C4-2B (cell line): Measurements from ENCODE around the gene PSMD12.

ENCODE experiments used
- ZFX ChIP-seq: fragments of 450-650 bp; IDR thresholded peaks from 2 replicates; pipeline ENCODE4 v1.6.1; 2017
- TF ChIP-seq, protein P1 (sequence below): fragments of 450-650 bp; conservative IDR thresholded peaks from 2 replicates; pipeline ENCODE4 v1.5.1; 2017; ENCODE audit warnings: mild to moderate bottlenecking

GRCh38 chr17:67324330-67324729 lies 42.0 kb downstream of the PSMD12 start:
- TF ChIP-seq, protein P1, sequence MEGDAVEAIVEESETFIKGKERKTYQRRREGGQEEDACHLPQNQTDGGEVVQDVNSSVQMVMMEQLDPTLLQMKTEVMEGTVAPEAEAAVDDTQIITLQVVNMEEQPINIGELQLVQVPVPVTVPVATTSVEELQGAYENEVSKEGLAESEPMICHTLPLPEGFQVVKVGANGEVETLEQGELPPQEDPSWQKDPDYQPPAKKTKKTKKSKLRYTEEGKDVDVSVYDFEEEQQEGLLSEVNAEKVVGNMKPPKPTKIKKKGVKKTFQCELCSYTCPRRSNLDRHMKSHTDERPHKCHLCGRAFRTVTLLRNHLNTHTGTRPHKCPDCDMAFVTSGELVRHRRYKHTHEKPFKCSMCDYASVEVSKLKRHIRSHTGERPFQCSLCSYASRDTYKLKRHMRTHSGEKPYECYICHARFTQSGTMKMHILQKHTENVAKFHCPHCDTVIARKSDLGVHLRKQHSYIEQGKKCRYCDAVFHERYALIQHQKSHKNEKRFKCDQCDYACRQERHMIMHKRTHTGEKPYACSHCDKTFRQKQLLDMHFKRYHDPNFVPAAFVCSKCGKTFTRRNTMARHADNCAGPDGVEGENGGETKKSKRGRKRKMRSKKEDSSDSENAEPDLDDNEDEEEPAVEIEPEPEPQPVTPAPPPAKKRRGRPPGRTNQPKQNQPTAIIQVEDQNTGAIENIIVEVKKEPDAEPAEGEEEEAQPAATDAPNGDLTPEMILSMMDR = no peak
- no peak for TF ChIP-seq ZFX
